ENCODE data around the gene WDR7. TPM values are rescaled to one million over a fixed set of nuclear protein-coding genes. Genes with fewer than 3 reads are reported as not detected.
"Not testable (repeated sequence)": the region's sequence is repeated elsewhere in the genome, so short reads cannot be mapped to it uniquely, and the experiment has no call there.

Gene WDR7
- total and polyA plus RNA-seq, 2 experiments from 2014 or later = 9.8 to 15.0 TPM

DNA sequence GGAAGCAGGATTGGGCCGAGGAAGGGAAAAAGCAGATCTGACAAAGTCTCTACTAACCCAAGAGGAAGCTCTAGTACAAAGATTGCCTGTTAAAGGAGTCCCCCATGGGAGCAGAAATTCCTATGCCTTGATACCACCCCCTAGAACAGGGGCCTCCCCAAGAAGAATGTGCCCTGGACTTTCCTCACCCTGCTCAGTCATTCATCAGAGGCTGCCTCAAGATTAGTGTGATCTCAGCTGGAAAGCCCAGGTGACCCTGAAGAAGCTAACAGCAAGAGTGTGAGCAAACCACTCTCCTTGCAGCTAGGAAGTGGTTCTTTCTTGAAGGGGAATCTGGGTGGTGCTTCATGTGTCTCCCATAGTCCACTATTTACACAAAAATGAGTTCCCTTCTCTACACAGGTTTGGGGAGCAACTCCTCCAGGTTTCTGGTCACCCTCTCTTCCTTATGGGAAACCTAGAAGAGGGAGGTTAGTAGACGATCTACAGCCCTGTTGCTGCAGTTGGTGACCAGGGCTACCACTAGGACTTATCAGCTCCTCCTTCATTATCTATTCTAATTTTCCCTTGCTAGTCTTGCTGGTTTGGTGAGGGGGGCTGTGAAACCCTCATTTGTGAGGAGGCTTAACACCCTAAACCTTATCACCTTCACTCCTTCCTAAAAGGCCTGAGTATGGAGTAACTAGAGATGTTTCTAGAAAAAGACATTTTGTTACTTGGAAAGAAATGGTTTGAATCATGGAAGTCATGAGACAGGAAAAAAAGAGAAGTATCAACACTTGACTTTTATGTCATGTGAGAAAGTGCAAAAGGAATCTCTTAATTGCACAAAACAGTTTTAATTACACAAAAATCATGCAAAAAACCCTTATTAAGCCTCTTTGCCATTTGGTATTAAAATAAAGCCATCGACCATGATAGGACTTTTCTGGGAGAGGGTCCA, 2.9 kb upstream of the WDR7 start:
- no peaks in the 10 kb centered on the region for H3K27me3 ChIP-seq
- no peaks in the 10 kb centered on the region for H3K9me3 ChIP-seq (ENCODE audit: low read depth)
- TF ChIP-seq, protein P1, sequence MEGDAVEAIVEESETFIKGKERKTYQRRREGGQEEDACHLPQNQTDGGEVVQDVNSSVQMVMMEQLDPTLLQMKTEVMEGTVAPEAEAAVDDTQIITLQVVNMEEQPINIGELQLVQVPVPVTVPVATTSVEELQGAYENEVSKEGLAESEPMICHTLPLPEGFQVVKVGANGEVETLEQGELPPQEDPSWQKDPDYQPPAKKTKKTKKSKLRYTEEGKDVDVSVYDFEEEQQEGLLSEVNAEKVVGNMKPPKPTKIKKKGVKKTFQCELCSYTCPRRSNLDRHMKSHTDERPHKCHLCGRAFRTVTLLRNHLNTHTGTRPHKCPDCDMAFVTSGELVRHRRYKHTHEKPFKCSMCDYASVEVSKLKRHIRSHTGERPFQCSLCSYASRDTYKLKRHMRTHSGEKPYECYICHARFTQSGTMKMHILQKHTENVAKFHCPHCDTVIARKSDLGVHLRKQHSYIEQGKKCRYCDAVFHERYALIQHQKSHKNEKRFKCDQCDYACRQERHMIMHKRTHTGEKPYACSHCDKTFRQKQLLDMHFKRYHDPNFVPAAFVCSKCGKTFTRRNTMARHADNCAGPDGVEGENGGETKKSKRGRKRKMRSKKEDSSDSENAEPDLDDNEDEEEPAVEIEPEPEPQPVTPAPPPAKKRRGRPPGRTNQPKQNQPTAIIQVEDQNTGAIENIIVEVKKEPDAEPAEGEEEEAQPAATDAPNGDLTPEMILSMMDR (IDR thresholded peaks at IDR 0.05; ENCODE audit: low read depth, low read length) = no peak
- H3K27ac ChIP-seq = no peak overlapping the region
- no peak overlapping the region for H3K4me3 ChIP-seq
- no peak for DNase-seq (ENCODE audit: low read depth in 1 of 2, low spot score in 1 of 2)
- H3K4me1 ChIP-seq (ENCODE audit: low read depth) = peaks cover 10% of the 10 kb centered on the region
- H3K36me3 ChIP-seq = no peaks in the 10 kb centered on the region

DNA sequence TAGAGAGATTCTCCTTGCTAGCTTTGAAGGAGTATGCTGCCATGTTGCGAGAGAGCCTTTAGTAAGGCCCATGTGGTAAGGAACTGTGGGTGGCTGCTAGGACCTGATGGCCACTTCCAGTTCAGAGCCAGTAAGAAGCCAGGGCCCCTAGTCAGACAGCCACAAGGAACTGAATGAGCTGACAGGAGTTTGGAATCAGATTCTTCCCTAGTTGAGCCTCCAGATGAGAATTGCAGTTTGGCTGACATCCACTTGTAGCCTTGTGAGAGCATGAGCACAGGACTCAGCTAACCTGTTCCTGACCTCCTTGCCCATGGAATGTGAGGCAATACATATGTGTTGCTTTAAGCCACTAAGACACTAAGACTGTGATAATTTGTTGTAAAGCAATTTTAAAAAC, 1.2 kb upstream of the WDR7 start:
- no peak for DNase-seq (ENCODE audit: low read depth in 1 of 2, low spot score in 1 of 2)
- H3K27ac ChIP-seq = peak overlapping the region; percentile 14
- no peak overlapping the region for H3K4me3 ChIP-seq
- TF ChIP-seq, protein P1 (IDR thresholded peaks at IDR 0.05; ENCODE audit: low read depth, low read length) = no peak
- peaks cover 10% of the 10 kb centered on the region for H3K4me1 ChIP-seq (ENCODE audit: low read depth)
- H3K36me3 ChIP-seq = no peaks in the 10 kb centered on the region
- no peaks in the 10 kb centered on the region for H3K27me3 ChIP-seq
- no peaks in the 10 kb centered on the region for H3K9me3 ChIP-seq (ENCODE audit: low read depth)

DNA sequence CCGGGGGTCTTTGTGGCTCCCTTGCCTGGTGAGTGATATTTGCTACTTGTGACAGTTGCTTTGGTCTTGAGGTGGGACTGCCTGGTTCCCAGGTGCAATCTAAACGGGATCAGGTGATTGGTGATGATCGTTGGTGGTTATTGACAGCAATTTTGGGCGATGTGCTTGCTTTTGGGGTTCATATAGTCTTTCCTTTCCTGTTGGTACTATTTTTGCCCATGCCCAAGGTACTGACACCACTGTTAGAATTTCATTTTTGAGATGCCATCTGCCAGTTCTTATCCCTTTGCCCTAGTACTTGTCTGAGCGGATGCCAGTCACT, 573 bp downstream of the WDR7 start:
- peak overlapping the region; percentile 78 for H3K4me3 ChIP-seq
- TF ChIP-seq, protein P1 (IDR thresholded peaks at IDR 0.05; ENCODE audit: low read depth, low read length) = no peak
- H3K27ac ChIP-seq = peak overlapping the region; percentile 69
- DNase-seq (ENCODE audit: low read depth in 1 of 2, low spot score in 1 of 2) = no peak
- no peaks in the 10 kb centered on the region for H3K36me3 ChIP-seq
- peaks cover 10% of the 10 kb centered on the region for H3K4me1 ChIP-seq (ENCODE audit: low read depth)
- no peaks in the 10 kb centered on the region for H3K27me3 ChIP-seq
- no peaks in the 10 kb centered on the region for H3K9me3 ChIP-seq (ENCODE audit: low read depth)

DNA sequence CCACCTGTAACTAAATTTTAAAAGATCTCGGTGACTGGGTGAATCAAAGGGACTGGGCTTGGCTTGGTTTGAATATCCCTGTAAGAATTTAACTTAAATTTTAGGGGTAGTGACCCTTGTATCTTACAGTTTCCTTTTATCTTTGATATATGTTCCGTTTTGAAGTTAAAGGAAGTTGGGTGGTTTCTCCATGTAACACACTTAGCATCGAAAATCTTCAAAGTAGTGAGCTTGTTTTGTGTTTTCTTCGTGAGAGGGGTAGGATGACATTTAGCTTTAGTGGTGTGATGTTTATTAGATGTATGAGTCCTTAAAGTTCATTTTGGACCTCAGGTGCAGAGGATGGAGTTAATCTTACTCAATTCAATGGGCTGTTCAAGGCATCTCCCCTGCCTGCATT, 1.6 kb downstream of the WDR7 start:
- H3K4me3 ChIP-seq = no peak overlapping the region
- peaks cover 10% of the 10 kb centered on the region for H3K4me1 ChIP-seq (ENCODE audit: low read depth)
- no peaks in the 10 kb centered on the region for H3K27me3 ChIP-seq
- H3K27ac ChIP-seq = no peak overlapping the region
- no peaks in the 10 kb centered on the region for H3K36me3 ChIP-seq
- no peaks in the 10 kb centered on the region for H3K9me3 ChIP-seq (ENCODE audit: low read depth)
- TF ChIP-seq, protein P1 (IDR thresholded peaks at IDR 0.05; ENCODE audit: low read depth, low read length) = no peak
- no peak for DNase-seq (ENCODE audit: low read depth in 1 of 2, low spot score in 1 of 2)

DNA sequence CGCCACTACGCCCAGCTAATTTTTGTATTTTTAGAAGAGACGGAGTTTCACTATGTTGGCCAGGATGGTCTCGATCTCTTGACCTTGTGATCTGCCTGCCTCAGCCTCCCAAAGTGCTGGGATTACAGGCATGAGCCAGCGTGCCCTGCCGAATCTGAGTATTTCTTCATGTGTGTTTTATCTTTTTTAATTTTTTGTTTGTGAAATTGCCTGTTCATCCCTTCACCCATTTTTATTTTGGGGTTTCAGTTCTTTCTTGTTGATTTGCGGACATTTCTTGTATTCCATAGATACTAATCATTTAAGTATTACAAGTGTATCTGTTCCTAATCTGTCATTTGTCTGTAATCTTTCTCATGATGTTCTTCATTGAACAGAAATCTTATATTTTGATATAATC, 3.1 kb downstream of the WDR7 start:
- not testable (repeated sequence) for H3K4me3 ChIP-seq; H3K9me3 ChIP-seq (ENCODE audit: low read depth); DNase-seq (ENCODE audit: low read depth in 1 of 2, low spot score in 1 of 2); H3K36me3 ChIP-seq; H3K27me3 ChIP-seq; H3K27ac ChIP-seq
- peaks cover 10% of the 10 kb centered on the region for H3K4me1 ChIP-seq (ENCODE audit: low read depth)

DNA sequence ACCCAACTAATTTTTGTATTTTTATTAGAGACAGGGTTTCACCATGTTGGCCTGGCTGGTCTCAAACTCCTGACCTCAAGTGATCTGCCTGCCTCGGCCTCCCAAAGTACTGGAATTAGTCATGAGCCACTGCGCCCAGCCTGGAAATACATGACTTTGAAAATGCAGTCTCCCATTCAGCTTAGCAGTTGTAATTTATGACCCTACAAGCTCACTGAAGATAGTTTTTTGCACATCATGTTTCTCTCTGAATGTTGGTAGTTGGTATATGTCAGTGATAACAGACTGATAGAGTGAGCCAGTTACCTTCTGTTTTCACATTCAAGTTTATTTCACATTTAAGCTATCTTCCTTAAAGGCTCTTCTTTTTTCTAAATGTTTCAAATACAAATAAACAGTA, 7.1 kb downstream of the WDR7 start:
- no peaks in the 10 kb centered on the region for H3K9me3 ChIP-seq (ENCODE audit: low read depth)
- TF ChIP-seq, protein P1 (IDR thresholded peaks at IDR 0.05; ENCODE audit: low read depth, low read length) = no peak
- H3K27me3 ChIP-seq = no peaks in the 10 kb centered on the region
- H3K27ac ChIP-seq = no peak overlapping the region
- H3K4me3 ChIP-seq = no peak overlapping the region
- H3K4me1 ChIP-seq (ENCODE audit: low read depth) = peaks cover 14% of the 10 kb centered on the region
- DNase-seq (ENCODE audit: low read depth in 1 of 2, low spot score in 1 of 2) = no peak
- H3K36me3 ChIP-seq = no peaks in the 10 kb centered on the region
